Neural cell (in vitro differentiated cells): ENCODE data around the gene SNRPA1. TPM values are rescaled to one million over a fixed set of nuclear protein-coding genes. Genes with fewer than 3 reads are reported as not detected.

Experiments used
- H2AFZ ChIP-seq: fragments of 200-600, 300-800 bp; sonication (generic), shearing (Covaris generic); 2 replicates; pipeline ENCODE4 v1.6.0; 2014; ENCODE audit warnings: low read depth, mild to moderate bottlenecking, antibody characterized with exemption, low read length, moderate library complexity
- H3F3A ChIP-seq: fragments of 200-600 bp; shearing (Covaris generic); 2 replicates; pipeline ENCODE4 v1.6.1; 2016; ENCODE audit warnings: mild to moderate bottlenecking, moderate library complexity, mixed read lengths, antibody characterized with exemption, low read length; ENCODE audit not compliant: insufficient read depth, poor library complexity, severe bottlenecking
- H3K27ac ChIP-seq: fragments of 200-600, 300-800 bp; sonication (generic), shearing (Covaris generic); 2 replicates; pipeline ENCODE4 v1.5.1; 2014; ENCODE audit warnings: mild to moderate bottlenecking, low read length, moderate library complexity
- H3K27me3 ChIP-seq: fragments of 300-800, 200-600 bp; sonication (generic), shearing (Covaris generic); 2 replicates; pipeline ENCODE4 v1.6.0; 2014; ENCODE audit warnings: mild to moderate bottlenecking, low read depth, low read length, moderate library complexity; ENCODE audit not compliant: insufficient read depth
- H3K36me3 ChIP-seq: fragments of 300-800, 200-600 bp; sonication (generic), shearing (Covaris generic); 2 replicates; pipeline ENCODE4 v1.5.1; 2014; ENCODE audit warnings: mild to moderate bottlenecking, antibody characterized with exemption, low read length, moderate library complexity; ENCODE audit not compliant: insufficient read depth
- H3K4me2 ChIP-seq: fragments of 300-800, 200-600 bp; sonication (generic), shearing (Covaris generic); 2 replicates; pipeline ENCODE4 v1.6.0; 2014; ENCODE audit warnings: mild to moderate bottlenecking, low read length
- H3K4me3 ChIP-seq: fragments of 300-800, 200-600 bp; sonication (generic), shearing (Covaris generic); 2 replicates; pipeline ENCODE4 v1.5.1; 2014; ENCODE audit warnings: mild to moderate bottlenecking, low read length, moderate library complexity
- H3K79me2 ChIP-seq: fragments of 200-600 bp; shearing (Covaris generic); replicated peaks from 2 replicates; pipeline ENCODE4 v1.6.0; 2014; ENCODE audit warnings: mild to moderate bottlenecking, low read length, moderate library complexity; ENCODE audit not compliant: insufficient read depth
- H3K9ac ChIP-seq: fragments of 300-800, 200-600 bp; sonication (generic), shearing (Covaris generic); 2 replicates; pipeline ENCODE4 v1.6.1; 2016; ENCODE audit warnings: mild to moderate bottlenecking, low read length, mixed read lengths
- H3K9me2 ChIP-seq: fragments of 200-600 bp; shearing (Covaris generic); 2 replicates; pipeline ENCODE4 v1.6.1; 2016; ENCODE audit warnings: mild to moderate bottlenecking, low read length, mixed read lengths; ENCODE audit not compliant: insufficient read depth
- H3K9me3 ChIP-seq: fragments of 200-600, 300-800 bp; sonication (generic), shearing (Covaris generic); 2 replicates; pipeline ENCODE4 v1.6.1; 2016; ENCODE audit warnings: mild to moderate bottlenecking, mixed run types, low read length, moderate library complexity, mixed read lengths
- H4K20me1 ChIP-seq: fragments of 200-600 bp; shearing (Covaris generic); 2 replicates; pipeline ENCODE4 v1.6.1; 2016; ENCODE audit warnings: mild to moderate bottlenecking, mixed run types; ENCODE audit not compliant: insufficient read depth
- CTCF ChIP-seq: fragments of 450-650 bp; IDR thresholded peaks from 2 replicates; pipeline ENCODE4 v1.5.1; 2014; ENCODE audit warnings: antibody characterized with exemption, mild to moderate bottlenecking, moderate library complexity; ENCODE audit not compliant: poor library complexity, severe bottlenecking
- EP300 ChIP-seq: fragments of 450-650 bp; conservative IDR thresholded peaks from 2 replicates; pipeline ENCODE4 v1.6.1; 2014; ENCODE audit warnings: antibody characterized with exemption, mild to moderate bottlenecking, moderate library complexity; ENCODE audit not compliant: poor library complexity, severe bottlenecking
- EZH2 ChIP-seq: fragments of 200-600, 300-800 bp; shearing (Covaris generic), sonication (generic); IDR thresholded peaks from 2 replicates; pipeline ENCODE4 v1.6.1; 2014; ENCODE audit warnings: antibody characterized with exemption, low read length, borderline replicate concordance, mild to moderate bottlenecking; ENCODE audit not compliant: insufficient read depth, poor library complexity, severe bottlenecking
- MXI1 ChIP-seq: fragments of 450-650 bp; conservative IDR thresholded peaks from 2 replicates; pipeline ENCODE4 v1.6.1; 2014; ENCODE audit warnings: antibody characterized with exemption, mild to moderate bottlenecking; ENCODE audit not compliant: poor library complexity, severe bottlenecking
- POLR2AphosphoS5 ChIP-seq: IDR thresholded peaks from 2 replicates; pipeline ENCODE4 v1.6.1; 2012
- RAD21 ChIP-seq: fragments of 450-650 bp; conservative IDR thresholded peaks from 2 replicates; pipeline ENCODE4 v1.6.1; 2014; ENCODE audit warnings: antibody characterized with exemption, mild to moderate bottlenecking, moderate library complexity
- REST ChIP-seq: IDR thresholded peaks from 2 replicates; pipeline ENCODE4 v1.6.1; 2012; ENCODE audit warnings: borderline replicate concordance
- SMC3 ChIP-seq: fragments of 450-650 bp; conservative IDR thresholded peaks from 2 replicates; pipeline ENCODE4 v1.6.1; 2014; ENCODE audit warnings: antibody characterized with exemption, mild to moderate bottlenecking, moderate library complexity; ENCODE audit not compliant: poor library complexity
- TAF1 ChIP-seq: IDR thresholded peaks from 2 replicates; pipeline ENCODE4 v1.6.1; 2012; ENCODE audit warnings: low read depth
- polyA plus RNA-seq: library from polyadenylated mRNA; depleted of rRNA; stranded (reverse); fragments of >200 nt; gene quantifications from 2 replicates; pipeline ENCODE4 v1.2.3, GENCODE V29; 2014

Gene SNRPA1
- polyA plus RNA-seq, 1 donor from 2014 or later: 53.6 TPM

GRCh38 chr15:101315736-101316135 is 20.7 kb upstream of the SNRPA1 start:
- no peaks in the 10 kb centered on the region for H3K79me2 ChIP-seq
- H3K27ac ChIP-seq: no peak overlapping the region
- H4K20me1 ChIP-seq: no peaks in the 10 kb centered on the region
- H3K4me2 ChIP-seq: no peak overlapping the region
- no peak for TF ChIP-seq REST
- TF ChIP-seq MXI1: no peak
- TF ChIP-seq EP300: no peak
- TF ChIP-seq SMC3: no peak
- TF ChIP-seq POLR2AphosphoS5: no peak
- TF ChIP-seq RAD21: no peak
- no peak for TF ChIP-seq EZH2
- no peak for TF ChIP-seq CTCF
- no peak for TF ChIP-seq TAF1
- no peaks in the 10 kb centered on the region for H3K9me3 ChIP-seq
- H3K9ac ChIP-seq: no peak overlapping the region
- no peak overlapping the region for H2AFZ ChIP-seq
- no peaks in the 10 kb centered on the region for H3K36me3 ChIP-seq
- H3K4me3 ChIP-seq: no peak overlapping the region
- no peaks in the 10 kb centered on the region for H3K9me2 ChIP-seq
- no peaks in the 10 kb centered on the region for H3F3A ChIP-seq
- no peaks in the 10 kb centered on the region for H3K27me3 ChIP-seq

- Histone ChIP-seq H3F3A (no peaks in the 10 kb centered on the region), H3K79me2 (no peaks in the 10 kb centered on the region), H3K36me3 (no peaks in the 10 kb centered on the region), H3K9ac (no peak overlapping the region), H3K9me3 (no peaks in the 10 kb centered on the region), H3K4me3 (no peak overlapping the region), H3K27me3 (no peaks in the 10 kb centered on the region), H2AFZ (no peak overlapping the region), H3K9me2 (no peaks in the 10 kb centered on the region), H3K4me2 (no peak overlapping the region), H4K20me1 (no peaks in the 10 kb centered on the region), H3K27ac (no peak overlapping the region)
- no peak for TF ChIP-seq EP300
- TF ChIP-seq EZH2: no peak
- no peak for TF ChIP-seq POLR2AphosphoS5
- no peak for TF ChIP-seq MXI1
- no peak for TF ChIP-seq RAD21
- no peak for TF ChIP-seq TAF1
- no peak for TF ChIP-seq SMC3
- TF ChIP-seq REST: no peak
- no peak for TF ChIP-seq CTCF
Observed at GRCh38 chr15:101314336-101315125, 19.5 kb upstream of the SNRPA1 start.
